ENCODE results near the gene HGD.

- TF ChIP-seq POLR2A (IDR thresholded peaks at IDR 0.05; ENCODE audit: low read length) (no peak), REST (IDR thresholded peaks at IDR 0.05) (no peak), FOXS1 (CRISPR knock-in tag; IDR thresholded peaks at IDR 0.05) (no peak), ZSCAN20 (CRISPR knock-in tag; IDR thresholded peaks at IDR 0.05) (no peak), KDM5A (IDR thresholded peaks at IDR 0.05) (no peak), CTCF (IDR thresholded peaks at IDR 0.05) (no peak)
Observed at GRCh38 chr3:120688121-120688520, 6.1 kb upstream of the HGD start.
